ENCODE measurements around the gene UMAD1. TPM values are rescaled to one million over a fixed set of nuclear protein-coding genes. Genes with fewer than 3 reads are reported as not detected.

Gene UMAD1
- total and polyA plus RNA-seq, 2 donors (not counting 3 experiments of a cell fraction or from before 2014, with no cell fraction given) = 5.6 to 6.6 TPM

DNA sequence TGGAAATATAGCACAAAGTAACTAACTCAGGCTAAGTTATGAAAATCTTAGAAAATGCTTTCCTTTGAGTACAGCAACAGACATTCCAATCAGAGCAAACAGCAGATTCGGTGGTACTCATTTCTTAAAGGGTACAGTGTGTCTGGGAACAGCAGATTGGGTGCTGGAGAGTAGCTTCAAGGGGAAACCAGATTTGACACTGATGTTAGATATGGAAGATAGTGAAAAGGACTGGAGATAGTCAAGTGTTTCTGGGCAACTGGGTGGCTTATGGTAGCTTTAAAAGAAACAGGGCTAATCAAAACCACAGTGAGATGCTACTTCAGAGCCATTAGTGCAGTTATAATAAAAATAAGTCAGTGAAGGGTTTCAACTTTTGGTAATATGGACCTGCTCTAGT lies 12.1 kb upstream of the UMAD1 start:
- no peaks in the 10 kb centered on the region for H3K36me3 ChIP-seq (ENCODE audit: control insufficient read depth in 2 of 2, extremely low read depth in 1 of 2, insufficient read depth in 2 of 2, low read length in 2 of 2)
- H3K4me2 ChIP-seq (ENCODE audit: insufficient read depth, low read length) = no peak overlapping the region
- ChIA-PET CTCF (interaction anchor here (0.7 kb wide), 1 partner anchor 407 kb away, joined by 3 read pairs; no protein-coding TSS in a partner anchor), POLR2A (no interaction called here)
- no peak overlapping the region for H3K27ac ChIP-seq (ENCODE audit: insufficient read depth, low read depth, low read length)
- no peaks in the 10 kb centered on the region for H3K27me3 ChIP-seq (ENCODE audit: control insufficient read depth in 2 of 2, insufficient read depth in 2 of 2, low read length in 2 of 2)
- no peaks in the 10 kb centered on the region for H3K9me1 ChIP-seq (replicated peaks; ENCODE audit: control insufficient read depth, extremely low read depth, insufficient read depth, low read length)
- no peaks in the 10 kb centered on the region for H3K79me2 ChIP-seq (ENCODE audit: control insufficient read depth, insufficient read depth, low read length)
- no peaks in the 10 kb centered on the region for H3K9me3 ChIP-seq (replicated peaks; ENCODE audit: control insufficient read depth, insufficient read depth, low read length)
- no peaks in the 10 kb centered on the region for H3K4me1 ChIP-seq (ENCODE audit: control insufficient read depth, extremely low read depth, insufficient read depth, low read length)
- no TSS peak for BruUV-seq (replicated peaks)
- dilution Hi-C loops (cut with MboI; ENCODE audit: extremely low pct_ligation_motif_present, low sequenced_read_pairs) = no loop called here
- TF ChIP-seq POLR2A (IDR thresholded peaks at IDR 0.05; ENCODE audit: low read depth, low read length) (no peak), FOS (IDR thresholded peaks at IDR 0.05; ENCODE audit: borderline replicate concordance, insufficient read depth, low read length) (no peak), GATA2 (IDR thresholded peaks at IDR 0.05; ENCODE audit: insufficient read depth, insufficient read length, low read depth, low read length) (no peak), POLR2AphosphoS5 (IDR thresholded peaks at IDR 0.05; ENCODE audit: insufficient read depth, low read depth, low read length) (no peak), MAX (IDR thresholded peaks at IDR 0.05; ENCODE audit: insufficient read depth, insufficient read length) (no peak), MYC (IDR thresholded peaks at IDR 0.05; ENCODE audit: low read depth, low read length) (no peak), EZH2 (IDR thresholded peaks at IDR 0.05; ENCODE audit: borderline replicate concordance, low read depth, low read length, severe bottlenecking) (no peak), JUN (IDR thresholded peaks at IDR 0.05; ENCODE audit: borderline replicate concordance, insufficient read depth, insufficient read length, low read depth) (no peak)
- TF ChIP-seq, protein P1, sequence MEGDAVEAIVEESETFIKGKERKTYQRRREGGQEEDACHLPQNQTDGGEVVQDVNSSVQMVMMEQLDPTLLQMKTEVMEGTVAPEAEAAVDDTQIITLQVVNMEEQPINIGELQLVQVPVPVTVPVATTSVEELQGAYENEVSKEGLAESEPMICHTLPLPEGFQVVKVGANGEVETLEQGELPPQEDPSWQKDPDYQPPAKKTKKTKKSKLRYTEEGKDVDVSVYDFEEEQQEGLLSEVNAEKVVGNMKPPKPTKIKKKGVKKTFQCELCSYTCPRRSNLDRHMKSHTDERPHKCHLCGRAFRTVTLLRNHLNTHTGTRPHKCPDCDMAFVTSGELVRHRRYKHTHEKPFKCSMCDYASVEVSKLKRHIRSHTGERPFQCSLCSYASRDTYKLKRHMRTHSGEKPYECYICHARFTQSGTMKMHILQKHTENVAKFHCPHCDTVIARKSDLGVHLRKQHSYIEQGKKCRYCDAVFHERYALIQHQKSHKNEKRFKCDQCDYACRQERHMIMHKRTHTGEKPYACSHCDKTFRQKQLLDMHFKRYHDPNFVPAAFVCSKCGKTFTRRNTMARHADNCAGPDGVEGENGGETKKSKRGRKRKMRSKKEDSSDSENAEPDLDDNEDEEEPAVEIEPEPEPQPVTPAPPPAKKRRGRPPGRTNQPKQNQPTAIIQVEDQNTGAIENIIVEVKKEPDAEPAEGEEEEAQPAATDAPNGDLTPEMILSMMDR (IDR thresholded peaks at IDR 0.05; ENCODE audit: extremely low read depth in 1 of 2, insufficient read depth in 1 of 2, low read depth in 1 of 2, low read length in 2 of 2) = no peak
- no peak overlapping the region for H2AFZ ChIP-seq (ENCODE audit: low read depth, low read length)
- FAIRE-seq (no peak), DNase-seq (ENCODE audit: low read depth, low spot score) (no peak)
- no peaks in the 10 kb centered on the region for H4K20me1 ChIP-seq (replicated peaks; ENCODE audit: control insufficient read depth, extremely low read depth, insufficient read depth, low read length)
- no peak overlapping the region for H3K9ac ChIP-seq (replicated peaks; ENCODE audit: extremely low read depth, insufficient read depth, low read length)
- H3K4me3 ChIP-seq (replicated peaks in 1 of 3; ENCODE audit: insufficient read depth in 1 of 3, low read depth in 1 of 3, low read length in 3 of 3) = no peak overlapping the region
- intact Hi-C loops (cut with micrococcal nuclease) = no loop called here
